Activated B cell treated with CpG ODN at 0.5 μM for 24 hours (primary cell): ENCODE measurements around the gene OBSL1. TPM values are rescaled to one million over a fixed set of nuclear protein-coding genes. Genes with fewer than 3 reads are reported as not detected.

Source experiments
- ATAC-seq: fragments of 200-7000 bp; cut with Tn5 transposase; one replicate; pipeline ENCODE4 v1.10.0; 2021; ENCODE audit warnings: low read depth, mild to moderate bottlenecking, moderate library complexity
- CTCF ChIA-PET: fragments of 350-600 bp; sonication (Branson Sonifier 250); formaldehyde crosslinking; loops from one replicate; lab custom pipeline; 2021; ENCODE audit warnings: antibody characterized with exemption; lab: Charles Lee
- POLR2A ChIA-PET: fragments of 350-600 bp; sonication (Branson Sonifier 250); formaldehyde crosslinking; loops from one replicate; lab custom pipeline; 2021; ENCODE audit warnings: antibody characterized with exemption; lab: Charles Lee
- DNase-seq: peaks from one replicate; pipeline ENCODE4 v3.0.0; 2022
- H3K27ac Mint-ChIP-seq: one replicate; pipeline ENCODE4 v1.8.0; 2020; ENCODE audit warnings: mixed read lengths
- H3K27me3 Mint-ChIP-seq: one replicate; pipeline ENCODE4 v1.8.0; 2021; ENCODE audit warnings: mixed read lengths
- H3K36me3 Mint-ChIP-seq: one replicate; pipeline ENCODE4 v1.8.0; 2021; ENCODE audit warnings: low read depth, mixed read lengths
- H3K4me1 Mint-ChIP-seq: one replicate; pipeline ENCODE4 v1.8.0; 2021; ENCODE audit warnings: mixed read lengths
- H3K4me3 Mint-ChIP-seq: one replicate; pipeline ENCODE4 v1.8.0; 2020; ENCODE audit warnings: mild to moderate bottlenecking, mixed read lengths
- H3K9me3 Mint-ChIP-seq: one replicate; pipeline ENCODE4 v1.8.0; 2020; ENCODE audit warnings: mixed read lengths
- intact Hi-C: fragments of 100-400 bp; cut with micrococcal nuclease; formaldehyde crosslinking; loops from one replicate; pipeline ENCODE4 v1.15.1; 2024
- total RNA-seq: library from RNA; stranded (reverse); gene quantifications from 2 replicates; pipeline ENCODE4 v1.2.3, GENCODE V29; 2022
- TF ChIP-seq, protein P1 (sequence below): fragments of 200-600 bp; IDR thresholded peaks from one replicate; pipeline ENCODE4 v1.8.0; 2022; ENCODE audit warnings: antibody characterized with exemption, mild to moderate bottlenecking

OBSL1 gene
- total RNA-seq, 1 donor from 2014 or later: not detected

DNA sequence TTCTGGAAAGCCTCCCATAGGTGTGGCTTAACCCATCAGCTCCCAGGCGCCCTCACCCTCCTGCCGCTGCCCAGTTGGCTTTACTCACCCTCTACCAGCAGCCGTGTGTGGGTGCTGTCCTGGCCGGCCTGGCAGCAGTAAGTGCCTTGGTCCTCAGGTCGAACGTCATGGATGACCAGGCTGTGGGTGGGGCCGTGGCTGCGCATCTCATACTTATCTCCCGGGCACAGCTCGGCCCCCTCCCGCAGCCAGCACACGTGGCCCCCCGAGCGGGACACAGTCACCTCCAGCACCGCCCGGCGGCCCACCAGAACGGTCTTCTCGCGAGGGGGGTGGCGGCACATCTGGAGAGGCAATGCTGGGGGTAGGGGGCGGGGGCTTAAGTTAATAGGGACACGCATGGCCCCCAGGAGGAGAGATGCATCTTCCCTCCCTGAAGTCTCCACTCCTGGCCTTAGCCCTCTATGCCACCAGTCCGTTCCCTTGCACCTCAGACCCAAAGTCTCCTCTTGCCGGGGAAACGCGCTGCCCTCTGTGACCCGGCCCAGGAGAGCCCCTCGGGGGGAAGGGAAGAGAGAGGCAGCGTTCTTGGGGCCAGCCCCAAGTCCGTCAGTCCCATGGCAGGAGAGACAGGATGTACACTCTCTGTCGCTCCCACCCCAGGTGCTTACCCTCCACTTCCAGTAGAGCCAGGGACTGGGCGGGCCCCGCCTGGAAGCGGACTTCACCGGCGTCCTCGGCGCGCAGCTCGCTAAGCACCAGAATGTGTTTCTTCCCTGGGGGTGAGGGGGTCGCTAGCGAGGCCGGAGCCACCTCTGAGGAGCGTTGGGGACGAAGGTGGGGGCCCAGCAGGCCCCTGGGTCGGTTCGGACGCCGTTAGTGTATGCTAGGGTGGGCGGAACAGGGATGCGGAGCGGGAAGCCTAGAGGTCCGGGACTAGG, 19.6 kb downstream of the OBSL1 start:
- ChIA-PET CTCF (interaction anchor here (1.5 kb wide), 1 partner anchor 28 kb away, joined by 3 read pairs; no protein-coding TSS in a partner anchor), POLR2A (interaction anchor here (0.9 to 1.1 kb wide), 2 partner anchors 8 to 164 kb away, joined by 3 to 5 read pairs; partner anchors contain the start of genes CHPF, DNPEP and TMEM198)
- DNase-seq: no peak
- no peak overlapping the region for H3K27ac Mint-ChIP-seq
- peak overlapping the region; percentile 71 for H3K4me3 Mint-ChIP-seq
- H3K4me1 Mint-ChIP-seq: peaks cover 7% of the 10 kb centered on the region
- H3K36me3 Mint-ChIP-seq: no peaks in the 10 kb centered on the region
- TF ChIP-seq, protein P1, sequence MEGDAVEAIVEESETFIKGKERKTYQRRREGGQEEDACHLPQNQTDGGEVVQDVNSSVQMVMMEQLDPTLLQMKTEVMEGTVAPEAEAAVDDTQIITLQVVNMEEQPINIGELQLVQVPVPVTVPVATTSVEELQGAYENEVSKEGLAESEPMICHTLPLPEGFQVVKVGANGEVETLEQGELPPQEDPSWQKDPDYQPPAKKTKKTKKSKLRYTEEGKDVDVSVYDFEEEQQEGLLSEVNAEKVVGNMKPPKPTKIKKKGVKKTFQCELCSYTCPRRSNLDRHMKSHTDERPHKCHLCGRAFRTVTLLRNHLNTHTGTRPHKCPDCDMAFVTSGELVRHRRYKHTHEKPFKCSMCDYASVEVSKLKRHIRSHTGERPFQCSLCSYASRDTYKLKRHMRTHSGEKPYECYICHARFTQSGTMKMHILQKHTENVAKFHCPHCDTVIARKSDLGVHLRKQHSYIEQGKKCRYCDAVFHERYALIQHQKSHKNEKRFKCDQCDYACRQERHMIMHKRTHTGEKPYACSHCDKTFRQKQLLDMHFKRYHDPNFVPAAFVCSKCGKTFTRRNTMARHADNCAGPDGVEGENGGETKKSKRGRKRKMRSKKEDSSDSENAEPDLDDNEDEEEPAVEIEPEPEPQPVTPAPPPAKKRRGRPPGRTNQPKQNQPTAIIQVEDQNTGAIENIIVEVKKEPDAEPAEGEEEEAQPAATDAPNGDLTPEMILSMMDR: no peak
- H3K27me3 Mint-ChIP-seq: peaks cover 61% of the 10 kb centered on the region
- intact Hi-C loops: loop anchor here (1.0 kb wide), 2 partner anchors 8 to 46 kb away; partner anchors contain the start of genes CHPF and STK11IP
- no peak for ATAC-seq
- no peaks in the 10 kb centered on the region for H3K9me3 Mint-ChIP-seq

DNA sequence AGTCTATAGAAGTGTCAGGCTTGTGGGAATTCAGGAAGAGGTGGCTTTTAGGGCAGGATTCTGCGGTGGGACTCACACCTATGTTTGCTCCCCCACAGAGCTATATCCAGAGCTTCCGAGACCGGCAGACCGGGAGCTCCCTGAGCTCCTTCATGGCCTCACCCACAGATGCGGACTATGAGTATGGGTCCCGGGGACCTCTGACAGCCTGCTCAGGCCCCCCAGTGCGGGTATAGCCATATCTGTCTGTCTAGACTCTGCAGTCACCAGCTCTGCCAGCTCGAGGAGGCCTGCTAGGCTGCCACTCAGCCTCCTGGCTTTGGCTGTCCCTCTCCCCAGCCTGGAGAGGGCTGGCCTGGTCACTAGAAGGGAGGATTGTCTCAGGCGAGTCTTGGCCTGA, 21.7 kb downstream of the OBSL1 start:
- H3K27me3 Mint-ChIP-seq: peaks cover 64% of the 10 kb centered on the region
- POLR2A ChIA-PET: interaction anchor here (0.6 kb wide), 1 partner anchor 101 kb away, joined by 3 read pairs; no protein-coding TSS in a partner anchor

DNA sequence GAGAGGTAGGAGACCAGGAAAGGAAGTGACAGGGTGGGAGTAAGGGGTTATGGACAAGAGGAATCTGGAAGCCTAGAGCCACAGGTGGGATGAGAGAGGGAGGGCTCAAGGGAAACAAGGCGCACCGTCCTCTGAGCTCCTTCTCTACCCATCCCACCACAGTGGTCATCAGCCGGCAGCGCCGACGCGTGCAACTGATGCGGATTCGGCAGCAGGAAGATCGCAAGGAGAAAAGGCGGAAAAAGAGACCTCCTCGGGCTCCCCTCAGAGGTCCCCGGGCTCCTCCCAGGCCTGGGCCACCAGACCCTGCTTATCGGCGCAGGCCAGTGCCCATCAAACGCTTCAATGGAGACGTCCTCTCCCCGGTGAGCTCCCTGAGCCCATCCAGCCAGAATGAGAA, 22.3 kb downstream of the OBSL1 start:
- ChIA-PET POLR2A (no interaction called here), CTCF (no interaction called here)
- Mint-ChIP-seq H3K9me3 (no peaks in the 10 kb centered on the region), H3K27me3 (peaks cover 62% of the 10 kb centered on the region), H3K27ac (no peak overlapping the region), H3K36me3 (no peaks in the 10 kb centered on the region), H3K4me1 (peaks cover 16% of the 10 kb centered on the region), H3K4me3 (no peak overlapping the region)
- DNase-seq: no peak
- intact Hi-C loops: no loop called here
- no peak for ATAC-seq
- TF ChIP-seq, protein P1: no peak

More for the DNA sequence above, 21.7 kb downstream of the OBSL1 start:
- H3K36me3 Mint-ChIP-seq: no peaks in the 10 kb centered on the region
- H3K4me3 Mint-ChIP-seq: no peak overlapping the region
- no peaks in the 10 kb centered on the region for H3K9me3 Mint-ChIP-seq
- DNase-seq (no peak), ATAC-seq (no peak)
- H3K4me1 Mint-ChIP-seq: peaks cover 10% of the 10 kb centered on the region
- no peak overlapping the region for H3K27ac Mint-ChIP-seq
- intact Hi-C loops: no loop called here
- TF ChIP-seq, protein P1: no peak
- CTCF ChIA-PET: interaction anchor here (1.6 kb wide), 1 partner anchor 10 kb away, joined by 5 read pairs; no protein-coding TSS in a partner anchor

DNA sequence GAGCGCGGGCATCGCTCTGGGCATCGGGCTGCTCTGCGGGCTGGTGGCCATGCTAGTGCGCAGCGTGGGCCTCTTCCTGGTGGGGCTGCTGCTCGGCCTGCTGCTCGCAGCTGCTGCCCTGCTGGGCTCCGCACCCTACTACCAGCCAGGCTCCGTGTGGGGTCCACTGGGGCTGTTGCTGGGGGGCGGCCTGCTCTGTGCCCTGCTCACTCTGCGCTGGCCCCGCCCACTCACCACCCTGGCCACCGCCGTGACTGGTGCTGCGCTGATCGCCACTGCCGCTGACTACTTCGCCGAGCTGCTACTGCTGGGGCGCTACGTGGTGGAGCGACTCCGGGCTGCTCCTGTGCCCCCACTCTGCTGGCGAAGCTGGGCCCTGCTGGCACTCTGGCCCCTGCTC, 23.7 kb downstream of the OBSL1 start:
- Mint-ChIP-seq H3K27me3 (peaks cover 53% of the 10 kb centered on the region), H3K36me3 (no peaks in the 10 kb centered on the region), H3K9me3 (no peaks in the 10 kb centered on the region), H3K4me3 (no peak overlapping the region), H3K4me1 (peaks cover 16% of the 10 kb centered on the region), H3K27ac (no peak overlapping the region)
- TF ChIP-seq, protein P1: no peak
- intact Hi-C loops: no loop called here
- POLR2A ChIA-PET: interaction anchor here (0.5 kb wide), 1 partner anchor 345 kb away, joined by 7 read pairs; no protein-coding TSS in a partner anchor
- no peak for DNase-seq
- CTCF ChIA-PET: no interaction called here
- no peak for ATAC-seq

DNA sequence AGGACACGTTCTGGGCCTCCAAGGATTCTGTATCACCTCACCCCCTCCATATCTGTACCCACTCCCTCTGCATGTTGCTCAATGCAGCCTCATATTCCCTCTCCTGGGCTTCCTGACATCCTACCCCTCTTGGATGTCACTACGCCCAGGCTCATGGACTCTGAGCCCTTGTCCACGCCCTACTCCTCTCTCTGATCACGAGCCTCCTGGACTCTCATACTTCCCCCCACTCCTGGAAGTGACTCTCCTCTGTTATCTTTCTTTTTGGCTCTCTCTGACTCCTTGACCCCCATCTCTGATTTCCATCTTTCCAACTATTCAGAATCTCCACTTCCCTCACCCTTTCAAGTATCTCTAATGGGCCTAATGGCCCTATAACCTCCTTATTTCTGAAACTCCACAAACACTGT, 25.4 kb downstream of the OBSL1 start:
- Mint-ChIP-seq H3K4me3 (no peak overlapping the region), H3K27me3 (peaks cover 48% of the 10 kb centered on the region), H3K27ac (no peak overlapping the region), H3K4me1 (peaks cover 22% of the 10 kb centered on the region), H3K36me3 (no peaks in the 10 kb centered on the region), H3K9me3 (no peaks in the 10 kb centered on the region)
- CTCF ChIA-PET: no interaction called here
- POLR2A ChIA-PET: no interaction called here
- TF ChIP-seq, protein P1: no peak
- intact Hi-C loops: no loop called here
- ATAC-seq: no peak
- no peak for DNase-seq
